Activated T-cell treated with anti-CD3 and anti-CD28 coated beads for 48 hours (primary cell): ENCODE measurements around the gene SSTR5.
"Not testable (repeated sequence)": the region's sequence is repeated elsewhere in the genome, so short reads cannot be mapped to it uniquely, and the experiment has no call there.

ENCODE experiments used
- DNase-seq: peaks from one replicate; pipeline ENCODE4 v3.0.0-alpha.2; 2020; ENCODE audit warnings: low read depth

SSTR5 gene

GRCh38 chr16:1073566-1074378, 1.2 kb downstream of the SSTR5 start:
- DNase-seq = no peak

DNA sequence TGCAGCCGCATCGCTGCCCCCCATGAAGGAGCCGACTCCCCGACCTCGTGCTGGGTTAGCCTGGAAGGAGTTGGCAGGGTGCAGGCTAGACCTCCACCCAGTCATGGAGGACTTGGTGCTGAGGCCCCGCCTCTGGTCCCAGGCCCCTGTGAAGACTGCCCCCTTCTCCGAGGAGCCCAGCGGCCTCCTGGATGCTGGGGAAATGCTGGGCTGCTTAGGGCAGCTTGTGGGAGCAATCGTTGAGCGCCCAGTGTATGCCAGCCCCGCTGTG, 1.8 kb downstream of the SSTR5 start:
- DNase-seq = no peak

DNA sequence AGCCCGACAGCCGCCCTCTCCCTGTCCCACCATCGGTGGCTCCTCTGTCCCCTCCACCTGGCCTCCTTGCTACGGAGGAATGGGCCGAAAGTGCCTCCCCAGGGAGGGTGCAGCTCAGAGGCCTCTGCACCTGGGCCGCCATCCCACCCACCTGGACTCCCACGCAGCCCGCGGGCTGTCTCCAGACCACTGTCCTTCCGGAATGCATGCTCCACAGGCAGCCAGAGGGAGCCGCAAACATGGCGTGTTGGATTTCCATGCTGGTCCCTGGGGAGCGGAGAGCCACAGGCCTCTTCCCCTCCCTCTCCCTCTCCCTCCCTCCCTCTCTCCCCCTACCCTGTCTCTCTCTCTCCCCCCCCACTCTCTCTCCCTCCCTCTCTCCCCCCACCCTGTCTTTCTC, 3.0 kb downstream of the SSTR5 start:
- DNase-seq = no peak

DNA sequence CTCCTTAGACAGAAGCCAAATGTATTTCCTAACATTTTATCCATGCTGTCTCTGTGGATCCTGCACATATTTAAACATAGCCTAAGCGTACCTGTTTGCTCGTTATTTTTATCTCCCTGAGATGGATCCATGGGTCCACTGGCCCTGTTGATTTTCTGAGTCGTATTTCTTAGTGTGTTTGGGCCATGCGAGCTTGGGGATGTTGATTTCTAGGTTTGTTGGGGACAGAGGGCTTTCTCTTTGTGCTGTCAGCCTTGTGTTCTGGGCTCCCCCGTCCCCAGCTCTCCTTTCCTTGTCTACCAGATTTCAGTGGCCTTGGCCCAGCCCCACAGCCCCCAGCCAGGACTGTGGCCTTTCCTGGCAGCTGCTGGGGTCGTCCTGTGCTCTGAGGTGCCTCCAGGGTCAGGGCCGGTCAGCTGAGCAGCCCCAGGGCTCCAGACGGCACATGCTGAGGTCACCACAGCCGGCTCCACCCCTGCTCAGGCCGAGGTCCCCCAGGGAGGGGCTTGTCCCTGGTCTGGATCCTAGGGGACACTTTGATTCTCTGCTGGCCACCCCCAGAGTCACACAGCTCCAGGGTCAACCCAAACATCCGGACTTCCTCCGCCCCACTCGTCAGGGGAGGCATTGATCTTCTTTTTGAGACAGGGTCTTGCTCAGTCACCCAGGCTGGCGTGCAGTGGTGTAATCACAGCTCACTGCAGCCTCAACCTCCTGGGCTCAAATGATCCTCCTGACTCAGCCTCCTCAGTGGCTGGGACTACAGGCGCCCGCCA, 4.4 kb downstream of the SSTR5 start:
- DNase-seq = no peak

- no peak for DNase-seq
Observed at GRCh38 chr16:1077877-1078578, 5.5 kb downstream of the SSTR5 start.

- DNase-seq = no peak
Observed at GRCh38 chr16:1078579-1079021, 6.1 kb downstream of the SSTR5 start.

GRCh38 chr16:1079341-1079740, 6.8 kb downstream of the SSTR5 start:
- DNase-seq = no peak

- no peak for DNase-seq
Observed at GRCh38 chr16:1079786-1080525, 7.4 kb downstream of the SSTR5 start.

GRCh38 chr16:1080801-1081733, 8.5 kb downstream of the SSTR5 start:
- no peak for DNase-seq

DNA sequence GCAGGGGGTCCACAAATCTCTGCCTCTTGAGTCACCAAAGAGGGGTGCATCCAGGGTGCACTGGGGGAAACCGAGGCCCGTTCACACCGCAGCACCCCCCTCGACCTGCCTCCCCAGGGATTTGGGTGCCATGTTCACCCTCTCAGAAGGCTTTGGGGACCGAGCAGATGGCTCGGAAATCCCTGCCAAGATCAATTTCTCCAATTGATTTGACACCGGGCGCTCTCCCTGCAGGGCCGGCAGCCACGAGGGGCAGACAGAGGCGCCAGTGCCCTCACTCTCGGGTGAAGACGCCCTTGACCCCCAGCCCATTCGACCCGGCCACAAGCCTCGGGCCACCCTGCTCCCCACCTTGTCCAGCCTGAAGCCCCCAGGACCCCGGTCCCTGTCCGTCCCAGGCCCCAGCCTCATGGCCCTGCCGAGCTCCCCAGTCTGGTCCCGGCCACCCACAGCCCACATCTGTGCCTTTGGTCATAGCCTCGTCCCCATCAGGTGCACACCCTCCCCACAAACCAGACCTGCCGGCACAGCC, 9.3 kb downstream of the SSTR5 start:
- no peak for DNase-seq

DNA sequence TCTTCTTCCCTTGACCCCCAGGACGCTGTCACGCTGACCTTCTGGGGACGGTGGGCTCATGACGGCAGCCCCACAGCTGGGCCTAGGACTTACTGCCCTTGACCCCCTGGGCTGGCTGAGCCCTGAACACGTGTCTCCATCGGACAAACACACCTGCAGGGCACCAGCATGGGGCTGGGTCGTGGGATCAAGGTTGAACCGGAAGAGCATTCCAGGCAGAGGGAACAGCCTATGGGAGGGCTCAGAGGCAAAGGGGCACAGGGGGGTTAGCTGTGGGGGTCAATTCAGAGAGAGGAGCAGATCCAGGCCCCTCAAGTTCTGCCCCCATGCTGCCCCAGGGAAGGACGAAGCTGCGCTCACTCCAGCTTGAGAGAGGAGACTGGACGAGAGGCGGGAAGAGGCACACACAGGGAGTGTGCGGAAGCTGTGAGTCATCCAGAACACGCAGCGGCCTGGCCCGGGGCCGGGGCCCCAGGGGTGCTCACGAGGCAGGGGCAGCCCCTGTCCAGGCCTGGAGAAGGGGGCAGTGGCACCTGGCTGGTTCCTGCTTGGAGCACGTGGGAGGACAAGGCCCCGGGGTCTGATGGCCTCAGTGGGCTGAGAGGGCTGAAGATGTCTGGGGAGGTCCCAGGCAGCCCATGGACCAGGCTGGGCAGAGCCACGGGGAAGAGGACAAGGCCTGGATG, 9.9 kb downstream of the SSTR5 start:
- no peak for DNase-seq

DNA sequence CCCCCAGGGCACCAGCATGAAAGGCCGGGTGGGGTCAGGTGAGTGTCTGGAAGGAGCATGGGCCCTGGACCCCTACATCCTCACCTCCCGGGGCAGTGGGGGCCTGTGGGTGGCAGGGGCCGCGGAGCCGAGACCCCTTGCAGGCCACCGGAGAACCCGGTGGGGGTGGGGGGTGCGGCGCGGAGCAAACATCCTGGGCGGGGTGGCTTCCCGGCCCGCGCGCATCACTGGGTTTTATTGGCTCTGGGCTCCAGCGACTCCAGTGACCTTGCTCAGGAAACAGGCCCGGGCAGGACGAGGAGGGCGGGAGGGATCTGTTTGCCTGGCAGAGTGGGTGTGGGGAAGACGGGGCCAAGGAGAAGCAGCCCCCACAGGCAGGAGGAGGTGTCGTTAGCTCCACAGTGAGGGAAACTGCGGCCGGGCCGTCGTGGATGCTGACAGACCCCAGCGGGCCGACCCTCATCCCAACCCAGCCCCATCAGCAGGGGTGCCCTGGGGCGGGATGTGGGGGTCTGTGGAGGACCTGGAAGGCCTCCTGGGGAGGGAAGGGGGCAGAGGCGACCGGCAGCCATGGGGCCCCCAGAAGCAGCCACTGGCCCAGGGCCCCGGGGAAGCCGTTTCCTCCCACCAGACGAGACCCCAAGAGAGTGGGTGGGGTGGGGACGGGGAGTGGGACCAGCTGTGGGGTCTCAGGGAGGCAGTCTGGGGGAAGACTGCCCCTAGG, 10.6 kb downstream of the SSTR5 start:
- DNase-seq = no peak

DNA sequence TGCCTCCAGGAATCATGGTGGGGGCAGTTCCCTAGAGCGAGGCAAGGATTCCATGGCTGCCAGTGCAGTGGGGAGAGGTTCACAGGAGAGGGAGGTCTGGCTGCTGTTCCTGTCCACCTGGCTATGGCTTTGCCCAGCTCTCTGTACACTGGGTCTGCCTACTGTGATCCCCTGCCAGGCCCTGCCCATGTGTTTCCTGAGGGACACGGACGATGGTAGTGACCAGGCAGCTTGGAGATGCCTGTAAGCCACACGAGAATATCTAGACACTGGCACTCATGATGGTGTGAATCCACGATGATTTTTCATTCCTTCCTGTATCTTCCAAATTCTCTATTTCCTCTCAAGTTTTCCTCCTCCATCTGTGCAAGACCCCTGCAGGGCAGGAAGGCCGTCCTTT, 12.4 kb downstream of the SSTR5 start:
- no peak for DNase-seq

GRCh38 chr16:1086443-1086842, 13.9 kb downstream of the SSTR5 start:
- not testable (repeated sequence) for DNase-seq

DNA sequence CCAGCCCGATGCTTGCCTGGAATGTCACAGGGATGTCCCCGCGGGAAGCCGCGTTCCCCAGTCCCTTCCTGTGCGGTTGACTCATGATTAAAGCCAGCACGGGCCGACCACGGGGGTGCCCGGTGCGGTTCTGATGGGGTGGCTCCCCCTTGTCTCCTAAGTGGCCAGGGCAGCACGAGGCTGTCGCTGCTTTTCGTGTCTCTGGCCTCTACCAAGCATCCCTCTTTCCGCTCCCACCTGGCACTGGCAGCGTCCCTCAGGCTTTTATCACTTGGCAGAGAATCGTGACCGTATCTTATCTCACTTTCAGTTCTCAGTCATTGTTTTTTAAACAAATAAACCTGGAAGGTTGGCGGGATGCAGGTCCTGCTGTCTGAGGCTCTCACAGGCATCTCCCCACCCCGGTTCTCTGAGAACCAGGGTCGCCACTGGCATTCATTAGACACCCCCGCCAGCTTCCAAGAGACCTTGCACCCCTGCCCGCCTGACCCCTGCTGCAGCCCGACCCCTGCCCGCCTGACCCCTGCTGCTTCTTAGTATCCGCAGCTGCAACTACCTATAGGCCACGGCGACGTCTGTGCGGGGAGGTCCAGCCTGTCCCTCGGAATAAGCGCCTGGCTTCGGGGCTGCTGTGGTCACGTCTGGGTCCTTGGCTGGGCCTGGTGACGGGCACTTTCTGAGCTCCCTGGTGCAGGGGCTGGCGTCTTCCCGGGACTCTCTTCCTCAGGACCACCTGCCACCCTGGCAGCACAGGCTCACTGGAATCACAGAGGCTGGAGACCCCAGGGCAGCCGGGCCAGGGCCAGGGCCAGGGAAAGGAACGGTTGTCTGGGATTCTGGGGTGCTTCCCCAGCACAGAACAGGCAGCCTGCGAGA, 16.0 kb downstream of the SSTR5 start:
- no peak for DNase-seq

DNA sequence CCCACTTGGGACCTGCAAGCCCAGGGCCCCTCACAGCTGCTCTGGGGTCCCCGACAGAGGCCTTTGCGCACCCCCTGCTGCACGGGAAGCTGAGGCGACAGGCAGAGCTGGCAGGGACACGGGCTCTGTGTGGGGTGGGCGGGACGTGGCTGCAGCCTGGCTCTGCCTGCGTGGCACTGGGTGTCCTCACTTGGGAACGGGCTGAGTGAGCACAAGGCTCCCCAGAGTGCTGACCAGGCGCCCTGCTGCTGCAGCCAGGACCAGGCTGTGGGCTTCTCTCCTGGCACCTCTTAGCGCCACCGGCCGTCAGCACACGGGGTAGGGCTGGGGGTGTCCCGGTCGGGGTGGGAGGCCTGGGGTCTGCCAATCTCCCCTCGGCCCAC, 16.9 kb downstream of the SSTR5 start:
- DNase-seq = no peak

DNA sequence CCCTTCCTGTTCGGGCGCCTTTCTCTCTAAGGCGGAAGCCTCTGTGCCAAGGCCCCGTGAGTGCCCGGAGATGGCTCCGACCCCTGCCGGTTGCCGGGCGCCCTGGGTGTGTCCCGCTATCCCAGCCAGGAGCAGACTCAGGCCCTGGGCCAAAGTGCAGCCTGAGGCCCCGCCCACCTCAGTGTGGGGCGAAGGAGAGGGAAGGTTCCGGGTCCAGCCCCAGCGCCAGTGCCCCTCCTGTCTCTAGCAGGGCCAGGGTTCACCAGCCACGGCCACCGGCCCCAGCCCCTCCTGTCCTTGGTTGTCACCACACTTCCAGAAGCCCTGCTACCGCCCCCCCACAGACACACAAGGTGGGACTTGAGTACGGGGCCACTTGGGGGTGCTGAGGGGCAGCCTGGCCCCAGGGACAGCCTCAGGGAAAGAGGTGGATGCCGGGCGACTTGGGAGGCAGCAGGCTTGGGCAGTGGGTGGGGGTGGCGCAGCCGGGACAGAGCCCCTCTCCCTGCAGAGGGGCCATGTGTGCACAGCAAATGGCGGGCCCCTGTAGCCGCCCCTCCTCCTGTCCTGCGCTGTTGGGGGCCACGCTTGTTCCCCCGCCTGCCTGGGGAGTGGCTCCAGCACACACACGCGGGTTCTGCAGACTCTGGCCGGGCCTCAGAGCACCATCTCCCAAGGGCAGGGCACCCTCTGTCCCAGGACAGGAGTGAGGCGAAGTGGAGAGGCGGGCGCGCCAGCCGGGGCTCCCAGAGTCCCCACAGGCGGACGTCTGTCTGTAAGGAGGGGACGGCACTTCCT, 17.5 kb downstream of the SSTR5 start:
- DNase-seq = no peak
